GM19452 (cell line): ENCODE results near the gene CASD1.

ENCODE experiments used
- ATAC-seq: cut with Tn5 transposase; IDR thresholded peaks from one replicate; pipeline ENCODE4 v1.9.1; 2021; ENCODE audit not compliant: unreplicated experiment

CASD1 gene

GRCh38 chr7:94509264-94509886 is at the start of gene CASD1:
Gene CASD1 (plus strand): TSS chr7:94509809. CDS start chr7:94510085, 276 bp downstream.
- peak; percentile 53 for ATAC-seq

GRCh38 chr7:94466516-94466915 is 43.1 kb upstream of the CASD1 start:
- ATAC-seq, result no peak

- no peak for ATAC-seq
Observed at GRCh38 chr7:94471604-94472003, 38.0 kb upstream of the CASD1 start.

GRCh38 chr7:94472608-94473007 is 37.0 kb upstream of the CASD1 start:
- ATAC-seq, result no peak

- ATAC-seq, result no peak
Observed at GRCh38 chr7:94476251-94476840, 33.3 kb upstream of the CASD1 start.

GRCh38 chr7:94477878-94478277 is 31.7 kb upstream of the CASD1 start:
- ATAC-seq, result no peak

- no peak for ATAC-seq
Observed at GRCh38 chr7:94478648-94479214, 30.9 kb upstream of the CASD1 start.

GRCh38 chr7:94481279-94481678 is 28.3 kb upstream of the CASD1 start:
- no peak for ATAC-seq

GRCh38 chr7:94482796-94483195 is 26.8 kb upstream of the CASD1 start:
- no peak for ATAC-seq

- ATAC-seq, result no peak
Observed at GRCh38 chr7:94483843-94484242, 25.8 kb upstream of the CASD1 start.

GRCh38 chr7:94486216-94486615 is 23.4 kb upstream of the CASD1 start:
- ATAC-seq, result no peak

- no peak for ATAC-seq
Observed at GRCh38 chr7:94491410-94491809, 18.2 kb upstream of the CASD1 start.

- peak; percentile 99 for ATAC-seq
Observed at GRCh38 chr7:94492601-94493000, 17.0 kb upstream of the CASD1 start.

GRCh38 chr7:94497874-94498670 is 11.5 kb upstream of the CASD1 start:
- no peak for ATAC-seq

- no peak for ATAC-seq
Observed at GRCh38 chr7:94498918-94499317, 10.7 kb upstream of the CASD1 start.

GRCh38 chr7:94507462-94507861 is 2.1 kb upstream of the CASD1 start:
- no peak for ATAC-seq

GRCh38 chr7:94507962-94508361 is 1.6 kb upstream of the CASD1 start:
- no peak for ATAC-seq

- ATAC-seq, result peak; percentile 73
Observed at GRCh38 chr7:94509887-94510581, 425 bp downstream of the CASD1 start.

- peak; percentile 15 for ATAC-seq
Observed at GRCh38 chr7:94510582-94511496, 1.2 kb downstream of the CASD1 start.

- no peak for ATAC-seq
Observed at GRCh38 chr7:94511718-94512117, 2.1 kb downstream of the CASD1 start.
